ENCODE data around the gene LTBP4. TPM values are rescaled to one million over a fixed set of nuclear protein-coding genes. Genes with fewer than 3 reads are reported as not detected.
"Not testable (repeated sequence)": the region's sequence is repeated elsewhere in the genome, so short reads cannot be mapped to it uniquely, and the experiment has no call there.

Gene LTBP4
- total RNA-seq, 1 donor: 16.6 TPM

- DNase-seq (ENCODE audit: insufficient read length, low spot score, missing footprints): no peak
- Histone ChIP-seq H3K27ac (ENCODE audit: low read depth, low read length) (no peak overlapping the region), H3K4me2 (ENCODE audit: insufficient read depth, low read length) (no peak overlapping the region), H3K27me3 (ENCODE audit: insufficient read depth, low read length) (no peaks in the 10 kb centered on the region), H3K9me3 (ENCODE audit: low read depth, low read length) (no peaks in the 10 kb centered on the region), H3K36me3 (ENCODE audit: insufficient read depth, low read length) (peaks cover 41% of the 10 kb centered on the region), H3K79me2 (ENCODE audit: insufficient read depth, low read length) (no peaks in the 10 kb centered on the region), H3K4me1 (ENCODE audit: insufficient read depth, low read length) (no peaks in the 10 kb centered on the region), H3K4me3 (ENCODE audit: insufficient read depth, low read length) (no peak overlapping the region), H4K20me1 (ENCODE audit: insufficient read depth, low read length) (peaks cover 2% of the 10 kb centered on the region), H2AFZ (ENCODE audit: low read length) (no peak overlapping the region)
- no peak for TF ChIP-seq CTCF (IDR thresholded peaks at IDR 0.05; ENCODE audit: extremely low read depth, low read depth, low read length)
Measured at GRCh38 chr19:40621966-40622772, 21.0 kb downstream of the LTBP4 start.

- Histone ChIP-seq H4K20me1 (ENCODE audit: insufficient read depth, low read length) (peaks cover 2% of the 10 kb centered on the region), H3K27me3 (ENCODE audit: insufficient read depth, low read length) (no peaks in the 10 kb centered on the region), H2AFZ (ENCODE audit: low read length) (no peak overlapping the region)
Measured at GRCh38 chr19:40622773-40623075, 21.6 kb downstream of the LTBP4 start.

GRCh38 chr19:40623403-40624251 lies 22.5 kb downstream of the LTBP4 start:
- no peaks in the 10 kb centered on the region for H3K9me3 ChIP-seq (ENCODE audit: low read depth, low read length)
- H3K4me1 ChIP-seq (ENCODE audit: insufficient read depth, low read length): no peaks in the 10 kb centered on the region
- TF ChIP-seq CTCF (IDR thresholded peaks at IDR 0.05; ENCODE audit: extremely low read depth, low read depth, low read length): no peak
- H3K4me2 ChIP-seq (ENCODE audit: insufficient read depth, low read length): no peak overlapping the region
- H3K4me3 ChIP-seq (ENCODE audit: insufficient read depth, low read length): no peak overlapping the region
- no peaks in the 10 kb centered on the region for H3K79me2 ChIP-seq (ENCODE audit: insufficient read depth, low read length)
- DNase-seq (ENCODE audit: insufficient read length, low spot score, missing footprints): peak; percentile 81
- H2AFZ ChIP-seq (ENCODE audit: low read length): no peak overlapping the region
- peaks cover 2% of the 10 kb centered on the region for H4K20me1 ChIP-seq (ENCODE audit: insufficient read depth, low read length)
- H3K27me3 ChIP-seq (ENCODE audit: insufficient read depth, low read length): no peaks in the 10 kb centered on the region
- no peak overlapping the region for H3K27ac ChIP-seq (ENCODE audit: low read depth, low read length)
- H3K36me3 ChIP-seq (ENCODE audit: insufficient read depth, low read length): peaks cover 40% of the 10 kb centered on the region

More at GRCh38 chr19:40622773-40623075, 21.6 kb downstream of the LTBP4 start:
- Histone ChIP-seq H3K27ac (ENCODE audit: low read depth, low read length) (no peak overlapping the region), H3K36me3 (ENCODE audit: insufficient read depth, low read length) (peaks cover 41% of the 10 kb centered on the region), H3K9me3 (ENCODE audit: low read depth, low read length) (no peaks in the 10 kb centered on the region), H3K79me2 (ENCODE audit: insufficient read depth, low read length) (no peaks in the 10 kb centered on the region), H3K4me1 (ENCODE audit: insufficient read depth, low read length) (no peaks in the 10 kb centered on the region), H3K4me3 (ENCODE audit: insufficient read depth, low read length) (no peak overlapping the region), H3K4me2 (ENCODE audit: insufficient read depth, low read length) (no peak overlapping the region)
- DNase-seq (ENCODE audit: insufficient read length, low spot score, missing footprints): peak; percentile 72
- no peak for TF ChIP-seq CTCF (IDR thresholded peaks at IDR 0.05; ENCODE audit: extremely low read depth, low read depth, low read length)

GRCh38 chr19:40624369-40625153 lies 23.4 kb downstream of the LTBP4 start:
- H3K4me3 ChIP-seq (ENCODE audit: insufficient read depth, low read length); H3K9me3 ChIP-seq (ENCODE audit: low read depth, low read length); H2AFZ ChIP-seq (ENCODE audit: low read length); H3K27ac ChIP-seq (ENCODE audit: low read depth, low read length); H3K79me2 ChIP-seq (ENCODE audit: insufficient read depth, low read length); H3K27me3 ChIP-seq (ENCODE audit: insufficient read depth, low read length); H3K4me2 ChIP-seq (ENCODE audit: insufficient read depth, low read length); H3K4me1 ChIP-seq (ENCODE audit: insufficient read depth, low read length); H4K20me1 ChIP-seq (ENCODE audit: insufficient read depth, low read length): not testable (repeated sequence)
- peak; percentile 72 for DNase-seq (ENCODE audit: insufficient read length, low spot score, missing footprints)
- peaks cover 33% of the 10 kb centered on the region for H3K36me3 ChIP-seq (ENCODE audit: insufficient read depth, low read length)

Data from osteoblast (primary cell).